G401 (cell line): ENCODE results near the gene CYP11A1. TPM values are rescaled to one million over a fixed set of nuclear protein-coding genes. Genes with fewer than 3 reads are reported as not detected.
A peak's percentile ranks its signal among the peaks of the same experiment; 100 is the strongest.

Source experiments
- DNase-seq: peaks from one replicate; pipeline ENCODE4 v3.0.0-alpha.2; 2015; ENCODE audit warnings: low spot score
- in situ Hi-C: cut with HindIII; loops from 2 replicates; pipeline ENCODE4 v1.10.0; 2016; ENCODE audit warnings: low sequenced_read_pairs, mixed read lengths
- total RNA-seq: library from RNA; depleted of rRNA; stranded (reverse); fragments of >200 nt; shearing (Covaris generic); gene quantifications from 2 replicates; pipeline ENCODE4 v1.2.3, GENCODE V29; 2014

Gene CYP11A1
- total RNA-seq, 1 experiment from 2014 or later = not detected

- no peak for DNase-seq
- in situ Hi-C loops = no loop called here
These were observed 32.0 kb downstream of the CYP11A1 start for GRCh38 chr15:74335396-74335795.

DNA sequence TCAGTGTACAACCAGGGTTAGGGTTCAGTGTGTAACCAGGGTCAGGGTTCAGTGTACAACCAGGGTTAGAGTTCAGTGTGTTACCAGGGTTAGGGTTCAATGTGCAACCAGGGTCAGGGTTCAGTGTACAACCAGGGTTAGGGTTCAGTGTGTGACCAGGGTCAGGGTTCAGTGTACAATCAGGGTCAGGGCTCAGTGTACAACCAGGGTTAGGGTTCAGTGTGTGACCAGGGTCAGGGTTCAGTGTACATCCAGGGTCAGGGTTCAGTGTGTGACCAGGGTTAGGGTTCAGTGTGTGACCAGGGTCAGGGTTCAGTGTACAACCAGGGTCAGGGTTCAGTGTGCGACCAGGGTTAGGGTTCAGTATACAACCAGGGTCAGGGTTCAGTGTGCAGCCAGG, 33.3 kb downstream of the CYP11A1 start:
- in situ Hi-C loops = no loop called here
- DNase-seq = no peak

DNA sequence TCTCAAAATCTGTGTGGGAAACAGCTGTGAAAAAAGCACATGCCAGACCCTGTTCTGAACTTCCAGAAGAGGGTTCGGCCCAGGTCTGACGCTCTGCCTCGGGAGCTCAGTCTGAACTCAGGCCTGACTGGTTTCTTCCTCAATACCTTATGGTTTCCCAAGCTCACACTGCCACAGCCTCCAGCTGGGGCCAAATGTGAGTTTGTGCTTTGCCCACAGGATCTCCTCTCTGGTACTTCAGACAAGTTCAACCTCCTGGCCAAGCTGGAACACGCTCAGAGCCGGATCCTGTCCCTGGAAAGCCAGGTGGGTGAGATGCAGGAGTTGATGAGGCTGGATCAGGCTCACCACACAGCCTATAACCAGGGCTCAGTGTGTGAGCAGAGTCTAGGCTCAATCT, 33.8 kb downstream of the CYP11A1 start:
- in situ Hi-C loops = no loop called here
- no peak for DNase-seq

DNA sequence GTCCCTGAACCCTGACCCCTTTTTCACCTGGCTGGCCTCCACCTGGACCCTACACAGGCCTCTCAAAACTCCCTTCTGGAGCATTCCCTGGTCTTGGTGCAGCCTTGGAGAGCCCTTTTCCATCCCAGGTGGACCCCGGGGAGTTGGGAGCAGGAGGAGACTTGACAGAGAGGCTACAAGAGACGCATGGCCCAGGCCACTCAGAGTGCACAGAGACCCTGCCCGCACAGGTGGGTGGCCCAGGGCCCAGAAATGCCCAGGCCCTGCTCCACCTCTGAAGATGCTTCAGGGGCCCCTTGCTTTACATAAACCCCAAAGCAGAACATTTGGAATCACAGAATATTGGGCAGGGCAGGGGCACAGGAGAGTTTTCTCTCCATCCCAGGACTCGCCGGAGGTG, 34.4 kb downstream of the CYP11A1 start:
- no peak for DNase-seq
- in situ Hi-C loops = no loop called here

DNA sequence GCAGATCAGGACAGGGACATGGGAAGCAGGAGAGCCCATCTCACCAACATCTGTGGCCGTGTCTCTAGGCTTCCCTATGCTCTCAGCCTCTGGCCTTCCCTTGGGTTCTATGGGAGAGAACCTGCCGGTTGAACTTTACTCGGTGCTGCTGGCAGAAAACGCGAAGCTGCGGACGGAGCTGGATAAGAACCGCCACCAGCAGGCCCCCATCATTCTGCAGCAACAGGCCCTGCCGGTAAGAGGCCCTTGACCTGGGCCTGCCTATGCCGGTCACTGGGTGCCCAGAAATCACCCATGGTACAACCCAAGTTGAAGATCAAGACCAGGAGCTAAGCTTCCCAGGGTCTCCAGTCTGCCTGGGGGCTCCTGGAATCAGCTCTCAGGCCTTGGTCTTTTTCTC, 34.8 kb downstream of the CYP11A1 start:
- in situ Hi-C loops = no loop called here
- no peak for DNase-seq

GRCh38 chr15:74332011-74332410, 35.4 kb downstream of the CYP11A1 start:
- DNase-seq = no peak
- in situ Hi-C loops = no loop called here

GRCh38 chr15:74330861-74331408, 36.5 kb downstream of the CYP11A1 start:
- no peak for DNase-seq
- in situ Hi-C loops = no loop called here

GRCh38 chr15:74328331-74329056, 39.0 kb downstream of the CYP11A1 start:
- DNase-seq = peak; percentile 87
- in situ Hi-C loops = no loop called here

DNA sequence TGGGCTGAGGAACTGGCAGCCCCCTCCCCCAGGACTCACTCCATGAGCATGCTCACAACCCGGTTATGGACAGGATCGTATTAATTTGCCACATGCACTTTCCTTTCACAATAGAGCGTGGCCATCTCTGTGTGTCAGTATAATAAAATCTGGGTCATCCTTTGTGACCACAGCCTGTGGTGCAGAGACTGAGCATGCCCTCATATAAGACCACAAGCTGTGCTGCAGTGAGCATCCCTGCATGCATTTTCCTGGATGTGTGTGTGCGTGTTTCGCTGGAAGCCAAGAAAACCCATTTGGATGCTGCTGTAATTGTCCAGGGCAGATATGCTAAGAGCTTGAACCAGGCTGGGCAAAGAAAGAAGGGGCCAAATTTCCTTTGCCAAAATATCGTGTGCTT, 39.7 kb downstream of the CYP11A1 start:
- peak; percentile 73 for DNase-seq
- in situ Hi-C loops = no loop called here

- in situ Hi-C loops = no loop called here
These were observed 40.7 kb downstream of the CYP11A1 start for GRCh38 chr15:74326746-74327145.

DNA sequence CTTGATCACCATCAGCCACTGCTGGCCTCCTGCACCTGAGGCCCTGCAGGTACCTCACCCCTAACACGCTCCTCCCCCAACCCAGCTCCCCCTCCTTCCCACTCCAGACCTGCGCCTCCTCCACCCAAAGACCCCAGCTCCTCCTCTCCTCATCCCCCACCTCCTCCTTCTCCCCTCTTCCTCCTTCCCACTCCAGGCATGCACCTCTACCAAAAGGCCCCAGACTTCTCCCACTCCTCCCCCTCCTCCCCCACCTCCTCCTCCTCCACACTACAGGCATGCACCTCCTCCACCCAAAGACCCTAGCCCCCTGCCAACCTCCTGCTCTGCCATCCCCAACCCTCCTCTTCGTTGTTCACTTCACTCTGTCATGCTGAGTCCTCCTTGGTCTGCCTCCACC, 42.7 kb downstream of the CYP11A1 start:
- no peak for DNase-seq
- in situ Hi-C loops = no loop called here

More at GRCh38 chr15:74326746-74327145, 40.7 kb downstream of the CYP11A1 start:
- DNase-seq = no peak

DNA sequence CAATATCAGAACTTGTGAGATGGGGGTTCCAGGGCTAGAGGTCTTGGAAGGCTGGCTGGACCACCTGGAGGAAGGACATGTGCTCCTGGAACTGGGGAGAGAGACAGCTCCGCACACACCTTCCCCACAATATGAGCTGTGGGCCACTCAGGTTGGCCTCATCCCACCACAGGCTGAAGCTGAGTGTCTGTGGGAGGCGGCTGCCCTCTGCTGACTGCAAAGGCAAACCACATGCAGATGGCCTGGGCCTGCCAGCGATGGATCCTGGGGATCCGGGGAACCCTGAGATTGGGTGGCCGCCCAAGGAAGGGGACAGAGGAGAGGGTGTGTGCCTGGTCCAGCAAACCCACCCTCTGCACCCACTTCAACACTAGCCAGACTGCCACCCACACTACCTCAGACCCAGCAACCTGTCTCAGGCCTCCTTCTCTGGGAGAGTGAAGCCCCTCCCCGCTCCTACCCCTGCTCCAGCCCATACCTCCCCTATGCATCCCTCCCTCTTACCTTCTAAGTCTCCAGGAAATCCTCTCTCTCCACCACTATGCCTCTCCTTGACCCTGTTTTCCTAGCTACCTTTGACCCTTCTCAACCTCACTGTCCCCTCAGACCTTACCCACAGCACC, 44.8 kb downstream of the CYP11A1 start:
- in situ Hi-C loops = no loop called here
- DNase-seq = peak; percentile 69

DNA sequence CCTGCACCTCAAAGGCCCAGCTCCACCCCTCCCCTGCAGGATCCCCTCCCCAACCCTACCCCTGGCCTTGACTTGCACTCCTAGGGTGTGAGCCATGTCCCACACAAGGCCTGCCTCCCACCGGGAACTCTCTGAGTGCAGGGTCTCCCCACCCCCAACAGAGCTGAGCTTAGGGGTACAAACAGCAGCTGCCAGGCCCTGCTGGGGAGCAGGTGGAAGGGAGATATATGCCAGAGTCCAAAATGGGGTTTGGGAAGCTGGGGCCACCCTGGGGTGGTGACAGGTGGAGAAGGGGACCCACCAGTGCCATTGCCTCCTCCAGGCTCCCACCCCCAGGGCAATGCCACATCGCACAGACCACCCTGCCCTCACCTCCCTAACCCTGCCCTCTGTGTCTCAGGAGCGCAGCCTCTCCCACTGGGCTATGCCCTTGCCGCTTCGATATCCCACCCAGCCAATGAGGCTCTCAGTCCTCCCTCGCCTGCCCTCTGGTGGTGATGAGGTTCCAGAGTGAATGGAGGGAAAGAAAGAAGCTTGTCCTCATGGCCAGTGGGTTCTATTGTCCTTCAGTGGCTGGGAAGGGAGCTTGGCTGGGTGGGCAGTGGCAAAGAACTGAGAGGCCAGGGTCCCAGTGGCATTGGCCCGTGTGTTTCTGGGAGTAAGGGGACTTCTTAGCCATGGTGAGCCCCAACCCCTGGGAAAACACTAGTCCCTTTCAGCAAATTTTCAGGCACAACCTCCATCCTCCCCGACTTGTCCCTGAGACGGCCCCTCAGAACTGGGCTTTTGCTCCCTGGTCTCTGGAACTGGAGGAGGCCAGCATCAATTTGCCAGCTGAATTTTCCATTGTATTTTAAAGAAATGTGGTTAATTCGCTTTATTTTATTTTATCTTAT, 46.8 kb downstream of the CYP11A1 start:
- in situ Hi-C loops = no loop called here
- DNase-seq = peak; percentile 42

DNA sequence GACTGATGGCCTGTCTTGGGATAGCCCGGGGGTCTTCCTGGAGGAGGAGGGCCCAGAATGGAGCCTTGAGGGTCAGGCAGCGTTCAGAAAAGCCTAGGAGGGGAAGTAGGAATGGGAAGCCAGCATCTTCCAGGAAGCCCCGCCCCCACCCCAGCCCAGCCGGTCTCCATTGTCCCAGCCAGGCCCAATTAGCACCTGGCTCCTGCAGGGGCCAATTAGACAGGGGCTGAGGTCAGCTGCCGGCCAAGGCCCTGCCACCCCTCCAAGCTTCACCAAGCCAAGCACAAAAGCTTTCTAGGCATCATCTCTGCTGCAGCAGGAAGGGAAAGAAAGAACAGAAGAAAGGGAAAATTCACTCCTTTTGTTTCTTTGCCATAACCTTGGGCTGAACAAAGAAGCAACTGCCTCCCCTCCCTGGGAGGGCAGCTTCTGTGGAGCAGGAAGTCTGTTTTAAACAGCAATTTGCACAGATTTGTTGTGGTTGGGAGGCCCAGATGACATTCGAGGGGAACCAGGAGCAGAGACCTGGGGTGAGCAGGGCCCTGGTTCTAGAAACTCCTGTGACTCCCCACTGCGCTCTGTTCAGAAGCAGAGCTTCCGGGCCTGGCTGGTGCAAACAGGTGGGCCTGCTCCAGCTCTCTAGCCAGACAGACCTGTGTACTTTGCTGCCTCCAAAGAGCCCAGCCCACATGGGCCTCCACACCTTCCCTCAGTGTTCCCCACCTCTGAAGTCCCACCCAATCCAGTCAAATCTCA, 47.7 kb downstream of the CYP11A1 start:
- in situ Hi-C loops = no loop called here
- no peak for DNase-seq

- no peak for DNase-seq
- in situ Hi-C loops = no loop called here
These were observed 48.3 kb downstream of the CYP11A1 start for GRCh38 chr15:74319138-74319460.

- in situ Hi-C loops = no loop called here
- DNase-seq = no peak
These were observed 48.9 kb downstream of the CYP11A1 start for GRCh38 chr15:74318376-74319137.

DNA sequence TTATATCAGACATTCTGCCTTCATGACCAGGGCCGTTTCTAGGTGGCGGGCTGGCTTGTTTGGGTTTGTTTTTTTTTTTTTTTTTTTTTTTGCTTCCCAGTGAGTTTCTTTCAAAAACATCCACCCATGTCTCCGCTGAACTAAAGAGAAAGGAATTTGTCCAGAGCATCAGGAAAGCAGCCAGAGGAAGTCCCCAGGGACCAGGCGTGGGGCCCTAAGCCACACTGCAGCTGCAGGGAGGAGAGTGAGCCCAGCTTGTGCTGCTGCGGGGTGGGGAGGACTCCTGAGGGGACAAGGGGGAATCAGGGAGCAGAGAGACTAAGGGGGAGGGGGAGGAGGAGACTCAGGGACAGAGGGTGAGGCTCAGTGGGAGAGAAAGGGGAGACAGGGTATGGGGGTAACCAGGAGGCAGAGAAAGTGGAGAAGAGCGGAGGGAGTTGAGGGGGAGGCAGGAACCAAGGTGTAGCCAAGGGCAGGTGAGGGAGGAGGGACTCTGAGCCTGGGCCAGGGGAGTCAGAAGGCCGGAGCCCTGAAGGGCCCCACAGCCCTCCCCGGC, 49.5 kb downstream of the CYP11A1 start:
- in situ Hi-C loops = no loop called here
- DNase-seq = no peak

DNA sequence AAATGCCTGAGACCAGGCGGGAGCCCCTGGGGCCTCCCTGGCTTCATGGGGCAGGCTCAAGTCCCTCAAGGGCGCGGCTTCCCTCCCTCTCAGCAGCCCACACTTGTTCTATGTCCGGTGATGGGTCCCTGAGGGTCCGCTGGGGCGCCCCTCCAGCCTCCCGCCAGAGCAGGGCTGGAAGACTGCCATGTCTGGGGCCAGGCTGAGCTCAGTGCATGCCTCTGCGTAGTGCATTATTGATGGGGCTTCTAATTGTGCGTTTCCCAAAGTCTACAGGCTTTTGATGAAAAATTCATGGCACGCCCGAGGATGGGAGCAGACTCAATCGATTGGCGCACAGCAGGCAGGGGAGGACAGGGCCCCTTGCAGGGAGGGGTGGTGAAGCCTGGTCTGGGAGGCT, 51.3 kb downstream of the CYP11A1 start:
- DNase-seq = no peak
- in situ Hi-C loops = no loop called here
